GM18870 (cell line): Measurements from ENCODE around the gene CHIC2.
"Not testable (repeated sequence)": the region's sequence is repeated elsewhere in the genome, so short reads cannot be mapped to it uniquely, and the experiment has no call there.

Experiments
- ATAC-seq: cut with Tn5 transposase; IDR thresholded peaks from one replicate; pipeline ENCODE4 v1.9.1; 2021; ENCODE audit warnings: moderate library complexity; ENCODE audit not compliant: unreplicated experiment

Gene CHIC2

GRCh38 chr4:54064317-54065111 lies at the start of gene CHIC2:
Gene CHIC2, minus strand, starts transcription at chr4:54064605. Its CDS starts 305 bp downstream, at chr4:54064300.
- ATAC-seq: peak; percentile 95

- ATAC-seq: not testable (repeated sequence)
Observed at GRCh38 chr4:54113206-54113605, 48.8 kb upstream of the CHIC2 start.

DNA sequence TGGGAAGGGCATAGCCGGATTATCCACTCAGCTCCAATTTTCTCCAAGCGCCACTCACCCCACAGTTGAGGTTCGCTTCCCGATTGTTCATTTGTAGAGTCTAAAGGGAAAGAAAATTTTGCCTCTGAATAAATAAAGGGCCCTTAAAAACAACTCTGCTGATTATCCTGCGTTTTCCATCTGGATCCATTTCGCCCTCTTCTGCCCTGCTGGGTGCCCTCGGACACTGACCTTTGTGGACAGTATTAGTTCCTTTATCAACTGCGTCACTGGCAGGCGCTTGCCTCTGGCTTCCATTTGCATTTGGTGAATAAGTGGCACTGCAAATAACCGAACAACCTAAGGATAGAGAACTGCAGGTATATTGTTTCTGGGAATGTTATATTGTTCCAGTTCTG lies 45.6 kb upstream of the CHIC2 start:
- no peak for ATAC-seq

- ATAC-seq: no peak
Observed at GRCh38 chr4:54109241-54110018, 45.0 kb upstream of the CHIC2 start.

DNA sequence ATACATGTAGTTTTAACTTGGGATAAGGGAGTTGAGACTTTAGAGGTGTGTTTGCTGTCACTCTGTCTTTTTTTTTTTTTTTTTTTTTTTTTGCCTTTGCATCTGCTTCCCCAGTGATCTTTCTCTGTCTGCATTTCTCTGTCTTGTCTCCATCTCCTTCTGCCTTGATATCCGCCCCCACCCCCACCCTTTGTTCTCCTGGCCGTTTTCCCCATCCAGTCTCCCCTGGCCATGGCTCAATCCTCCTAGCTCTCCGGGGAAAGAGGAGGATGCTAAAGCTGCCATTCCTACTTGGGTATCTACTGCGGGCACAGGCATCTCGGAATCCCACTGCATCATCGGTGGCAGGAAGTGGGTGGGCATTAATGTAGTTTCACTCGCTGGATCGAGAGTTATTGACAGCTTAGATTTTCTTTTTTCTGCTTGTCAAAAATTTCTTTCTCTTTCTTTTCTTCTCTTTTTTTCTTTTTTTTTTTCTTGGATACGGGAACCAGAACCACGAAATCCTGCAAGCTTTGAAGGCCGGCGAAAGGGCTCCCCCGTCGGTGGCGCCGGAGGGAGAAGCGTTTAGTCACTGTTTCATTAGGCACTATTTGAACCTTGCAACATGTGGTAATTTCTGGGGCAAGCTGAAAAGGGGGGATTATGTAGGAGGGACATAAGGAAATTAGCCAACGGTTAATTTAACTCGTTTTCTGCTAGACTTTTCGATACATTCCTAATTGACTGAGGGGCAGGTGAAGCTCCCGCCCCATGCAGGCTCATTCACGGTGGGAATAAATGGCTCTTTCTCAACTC lies 43.7 kb upstream of the CHIC2 start:
- no peak for ATAC-seq

DNA sequence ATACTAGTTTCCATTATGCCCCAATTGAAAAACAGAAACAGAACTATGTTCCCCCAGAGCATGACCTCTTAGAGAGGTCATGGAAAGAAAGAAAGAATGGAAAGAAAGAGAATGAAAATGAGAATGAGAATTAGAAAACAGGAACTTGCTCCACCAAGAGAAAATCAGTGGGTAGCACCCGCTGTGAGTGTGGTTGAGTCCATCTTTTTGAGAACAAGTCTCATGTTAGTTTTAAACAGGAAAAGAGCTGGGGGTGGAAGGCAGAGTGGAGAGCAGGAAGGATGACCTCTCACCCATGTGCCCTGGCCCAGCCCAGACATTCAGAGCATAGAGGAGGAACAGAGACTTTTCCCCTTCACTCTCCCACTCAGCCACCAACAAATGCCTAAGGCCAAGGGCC lies 40.5 kb upstream of the CHIC2 start:
- ATAC-seq: no peak

DNA sequence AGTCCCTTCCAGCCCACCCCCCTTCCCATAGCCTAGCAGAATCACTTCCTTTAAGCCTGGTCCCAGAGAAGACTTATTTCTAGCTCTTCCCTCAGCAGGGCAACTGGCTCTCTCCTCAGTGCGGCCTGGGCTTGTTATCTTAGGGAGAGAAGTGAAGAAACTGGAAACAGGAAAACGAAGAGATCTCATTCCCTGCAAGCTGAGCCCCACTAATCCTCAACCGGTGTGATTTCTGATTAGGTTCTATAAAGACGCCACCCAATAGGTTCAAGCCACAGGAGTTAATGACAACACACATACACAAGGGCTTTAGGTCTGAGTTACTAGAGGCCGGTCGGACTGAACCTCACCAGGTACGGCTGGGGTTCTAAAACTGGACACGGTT lies 38.8 kb upstream of the CHIC2 start:
- no peak for ATAC-seq

DNA sequence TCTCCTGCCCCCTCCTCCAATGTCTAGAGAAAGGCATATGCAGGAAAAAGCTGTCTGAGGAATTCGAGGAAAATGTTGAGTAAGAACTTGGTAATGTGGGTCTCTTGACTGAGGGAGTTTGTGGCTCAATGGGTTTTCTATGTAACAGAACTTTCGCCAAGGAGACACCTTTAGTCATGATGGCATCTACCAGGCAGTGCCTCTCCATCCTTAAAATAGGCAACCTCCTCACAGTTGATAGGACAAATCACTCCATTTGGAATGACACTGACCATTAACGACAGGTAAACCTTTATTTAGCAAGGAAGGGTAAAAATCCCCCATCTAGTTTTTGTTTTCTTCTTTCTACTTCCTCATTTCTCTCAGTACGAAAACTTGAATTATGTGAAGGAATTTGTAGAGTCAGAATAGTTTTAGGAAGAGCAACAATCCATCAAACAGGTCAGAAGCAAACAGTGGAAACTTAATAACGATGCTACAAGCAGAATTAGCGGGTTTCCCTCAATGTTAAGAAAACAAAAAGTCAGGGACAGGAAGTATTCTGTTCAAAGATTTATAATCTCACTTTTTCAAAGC lies 38.2 kb upstream of the CHIC2 start:
- no peak for ATAC-seq

GRCh38 chr4:54101190-54102041 lies 37.0 kb upstream of the CHIC2 start:
- ATAC-seq: no peak

DNA sequence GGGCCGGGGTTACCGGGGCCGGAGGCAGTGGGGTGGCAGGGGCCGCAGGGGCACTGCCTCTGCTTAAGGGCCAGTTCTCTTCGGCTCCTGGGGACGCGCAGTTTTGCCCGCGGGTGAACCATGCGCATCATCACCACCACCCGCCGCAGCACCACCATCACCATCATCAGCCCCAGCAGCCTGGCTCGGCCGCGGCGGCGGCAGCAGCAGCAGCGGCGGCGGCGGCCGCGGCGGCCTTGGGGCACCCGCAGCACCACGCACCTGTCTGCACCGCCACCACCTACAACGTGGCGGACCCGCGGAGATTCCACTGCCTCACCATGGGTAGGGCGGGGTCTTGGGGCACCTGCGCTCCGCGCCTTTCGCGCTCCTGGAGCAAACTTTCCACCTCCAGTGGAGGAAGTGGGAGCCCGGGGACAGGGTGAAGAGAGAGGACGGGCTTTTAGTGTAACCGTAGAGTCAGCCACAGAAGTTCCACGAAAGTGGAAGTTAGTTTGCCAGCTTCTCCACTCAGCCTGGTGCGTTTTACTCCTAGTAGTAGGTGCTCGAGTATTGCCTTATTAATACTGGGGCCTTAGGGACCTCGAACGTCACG lies 36.3 kb upstream of the CHIC2 start:
- no peak for ATAC-seq

DNA sequence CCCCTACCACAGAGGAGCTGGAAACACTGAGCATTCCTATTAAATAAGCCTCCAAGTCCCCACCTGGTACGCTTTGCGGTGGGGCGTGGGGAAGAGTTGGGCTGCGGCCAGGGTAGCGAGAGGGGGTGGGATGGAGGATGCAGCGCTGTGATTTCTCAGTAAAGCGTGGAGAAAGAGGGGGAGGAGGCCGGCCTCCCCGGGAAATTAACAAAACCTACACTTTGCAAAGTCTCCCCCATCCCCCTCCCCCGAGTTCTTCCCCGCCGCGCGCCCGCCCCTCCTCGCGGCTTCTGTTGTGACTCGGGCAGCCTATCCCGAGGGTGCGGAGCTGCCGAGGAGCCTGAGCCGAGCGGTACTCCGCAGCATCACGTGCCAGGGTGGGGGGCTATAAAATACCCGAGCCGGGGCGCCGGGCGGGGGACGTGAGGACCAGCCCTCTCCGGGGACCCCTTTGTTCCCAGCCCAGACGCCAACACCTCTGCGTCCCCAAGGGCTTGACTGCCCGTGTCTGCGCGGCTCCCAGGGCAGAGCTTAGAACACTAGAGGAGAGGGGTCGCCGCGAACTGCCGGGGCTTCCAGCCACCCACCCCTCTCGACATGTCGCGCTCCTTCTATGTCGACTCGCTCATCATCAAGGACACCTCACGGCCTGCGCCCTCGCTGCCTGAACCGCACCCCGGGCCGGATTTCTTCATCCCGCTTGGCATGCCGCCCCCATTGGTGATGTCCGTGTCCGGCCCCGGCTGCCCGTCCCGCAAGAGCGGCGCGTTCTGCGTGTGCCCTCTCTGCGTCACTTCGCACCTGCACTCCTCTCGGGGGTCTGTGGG lies 35.6 kb upstream of the CHIC2 start, which contains the start of gene GSX2:
GSX2 (plus strand) TSS at position 416 of the 827 bp plus-strand sequence; CDS start at position 598, 182 bp downstream.
- ATAC-seq: no peak

GRCh38 chr4:54099287-54099747 lies 34.9 kb upstream of the CHIC2 start:
- no peak for ATAC-seq

DNA sequence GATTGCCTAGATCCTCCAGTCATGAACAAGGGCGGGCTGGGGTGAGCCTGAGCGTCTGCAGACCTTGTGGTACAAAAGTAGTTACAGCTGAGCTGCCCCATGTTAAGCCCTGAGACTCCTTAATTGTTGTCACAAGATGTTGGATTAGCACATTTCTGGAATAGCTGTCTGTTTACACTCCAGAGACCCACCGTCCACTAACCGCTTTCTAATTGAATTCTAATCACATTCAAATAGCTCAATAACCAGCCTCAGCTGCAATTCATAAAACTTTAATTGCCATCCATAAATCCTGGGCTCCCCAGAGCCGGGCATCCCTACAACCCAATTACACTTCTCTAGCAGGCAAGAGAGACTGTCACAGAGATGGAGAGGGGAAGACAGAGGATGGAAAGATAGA lies 34.0 kb upstream of the CHIC2 start:
- ATAC-seq: no peak

DNA sequence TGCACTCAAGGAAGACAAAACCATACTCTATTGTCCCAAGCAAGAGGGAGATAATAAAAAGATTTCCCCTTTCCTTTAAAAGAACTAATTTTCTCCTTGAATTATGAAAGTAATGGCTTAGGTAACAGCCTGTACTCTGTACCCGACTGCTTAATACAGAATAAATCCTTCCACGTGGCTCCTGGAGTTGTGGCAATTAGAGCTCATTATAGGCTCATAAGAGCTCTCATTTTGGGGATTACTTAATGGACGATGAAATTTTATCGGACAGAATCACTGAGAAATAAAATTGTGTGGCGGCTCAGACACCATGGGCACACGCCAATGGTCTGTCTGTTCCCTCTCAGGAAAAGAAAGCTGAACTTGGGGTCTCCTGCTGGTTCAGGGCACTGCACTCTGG lies 32.7 kb upstream of the CHIC2 start:
- ATAC-seq: no peak

- ATAC-seq: no peak
Observed at GRCh38 chr4:54096295-54096962, 32.0 kb upstream of the CHIC2 start.

GRCh38 chr4:54095110-54095825 lies 30.9 kb upstream of the CHIC2 start:
- ATAC-seq: no peak

GRCh38 chr4:54094451-54094850 lies 30.0 kb upstream of the CHIC2 start:
- ATAC-seq: no peak
